GM12878 (cell line): Measurements from ENCODE around the gene CMTM5. TPM values are rescaled to one million over a fixed set of nuclear protein-coding genes. Genes with fewer than 3 reads are reported as not detected.

Experiments used
- ATAC-seq: fragments of 200-7000 bp; cut with Tn5 transposase; 3 replicates; pipeline ENCODE4 v1.9.1; 2020; ENCODE audit warnings: mild to moderate bottlenecking, moderate library complexity
- BruUV-seq: library from RNA; stranded (reverse); fragments of 400-500 nt; replicated peaks from 2 replicates; lab custom pipeline; 2021; lab: Mats Ljungman, UMichigan
- CTCF ChIA-PET: fragments of 300-600 bp; sonication (Branson Sonifier 250); formaldehyde crosslinking; extraction: SDS; loops from one replicate; lab custom pipeline; 2021; ENCODE audit warnings: inconsistent platforms; lab: Yijun Ruan, JAX
- POLR2A ChIA-PET: fragments of 350-600 bp; formaldehyde crosslinking; extraction: SDS; loops from one replicate; lab custom pipeline; 2021; ENCODE audit warnings: inconsistent platforms; lab: Charles Lee
- RAD21 ChIA-PET: fragments of 300-600 bp; sonication (Branson Sonifier 250); formaldehyde crosslinking; loops from one replicate; lab custom pipeline; 2023; ENCODE audit warnings: antibody characterized with exemption; ENCODE audit not compliant: unreplicated experiment; lab: Charles Lee
- SMC1A ChIA-PET: fragments of 300-600 bp; sonication (Branson Sonifier 250); formaldehyde crosslinking; loops from one replicate; lab custom pipeline; 2023; ENCODE audit not compliant: unreplicated experiment, uncharacterized antibody; lab: Charles Lee
- DNase-seq: peaks from one replicate; pipeline ENCODE4 v3.0.0-alpha.2; 2011; ENCODE audit warnings: low read depth, low spot score
- FAIRE-seq: peaks from 3 replicates; lab custom pipeline; 2011; peaks lifted over from hg19 to GRCh38; lab: Jason Lieb, UNC
- H2AFZ ChIP-seq: 2 replicates; pipeline ENCODE4 v1.6.0; 2011; ENCODE audit warnings: low read depth, low read length, control low read depth; ENCODE audit not compliant: control insufficient read depth
- H3K27ac ChIP-seq: 2 replicates; pipeline ENCODE4 v1.5.1; 2011; ENCODE audit warnings: control low read depth; ENCODE audit not compliant: control insufficient read depth, insufficient read depth
- H3K27me3 ChIP-seq, 2 experiments: replicated peaks in 1 of 2; 2 replicates each; pipeline versions ENCODE4 v1.6.0 to v1.6.1; 2011; ENCODE audit warnings: low read length in 1 of 2; ENCODE audit not compliant: control insufficient read depth in 2 of 2, insufficient read depth in 2 of 2
- H3K36me3 ChIP-seq, 2 experiments: 2 replicates each; pipeline ENCODE4 v1.5.1; 2011; ENCODE audit warnings: low read length in 1 of 2; ENCODE audit not compliant: control insufficient read depth in 2 of 2, insufficient read depth in 2 of 2
- H3K4me1 ChIP-seq: 2 replicates; pipeline ENCODE4 v1.6.1; 2011; ENCODE audit warnings: mild to moderate bottlenecking, low read length, moderate library complexity, mixed read lengths; ENCODE audit not compliant: control insufficient read depth, insufficient read depth
- H3K4me2 ChIP-seq: 2 replicates; pipeline ENCODE4 v1.6.0; 2011; ENCODE audit warnings: control low read depth; ENCODE audit not compliant: control insufficient read depth, insufficient read depth
- H3K4me3 ChIP-seq: fragments of 200-600 bp; sonication (generic); 2 replicates; pipeline ENCODE4 v1.5.1; 2016
- H3K79me2 ChIP-seq: 2 replicates; pipeline ENCODE4 v1.6.0; 2011; ENCODE audit warnings: low read length; ENCODE audit not compliant: control insufficient read depth, insufficient read depth
- H3K9ac ChIP-seq: 2 replicates; pipeline ENCODE4 v1.8.0; 2011; ENCODE audit warnings: low read length, control low read depth, mixed read lengths; ENCODE audit not compliant: control insufficient read depth, insufficient read depth
- H3K9me3 ChIP-seq: replicated peaks from 3 replicates; pipeline ENCODE4 v1.5.1; 2011; ENCODE audit warnings: mild to moderate bottlenecking, low read length; ENCODE audit not compliant: control insufficient read depth, insufficient read depth
- H4K20me1 ChIP-seq: 2 replicates; pipeline ENCODE4 v1.6.0; 2011; ENCODE audit not compliant: control insufficient read depth, insufficient read depth
- BACH1 ChIP-seq: fragments of 450-650 bp; IDR thresholded peaks from 2 replicates; pipeline ENCODE4 v1.6.1; 2017; ENCODE audit warnings: mild to moderate bottlenecking, borderline replicate concordance
- IKZF2 ChIP-seq, 2 experiments: fragments of 450-650 bp; IDR thresholded peaks; 2 replicates each; pipeline ENCODE4 v1.6.1; 2017; ENCODE audit warnings: mild to moderate bottlenecking in 2 of 2, moderate library complexity in 2 of 2
- MEF2A ChIP-seq: IDR thresholded peaks from 2 replicates; pipeline ENCODE4 v1.6.1; 2011; ENCODE audit warnings: low read depth, mild to moderate bottlenecking, low read length, moderate library complexity; ENCODE audit not compliant: insufficient read depth
- MLLT1 ChIP-seq: fragments of 450-650 bp; IDR thresholded peaks from 2 replicates; pipeline ENCODE4 v1.6.1; 2016; ENCODE audit warnings: mild to moderate bottlenecking
- MTA3 ChIP-seq: IDR thresholded peaks from 2 replicates; pipeline ENCODE4 v1.6.1; 2012; ENCODE audit warnings: low read length, inconsistent platforms, borderline replicate concordance
- NR2F1 ChIP-seq: fragments of 450-650 bp; conservative IDR thresholded peaks from 2 replicates; pipeline ENCODE4 v1.6.1; 2017; ENCODE audit warnings: mild to moderate bottlenecking
- RELA ChIP-seq: fragments of 450-650 bp; IDR thresholded peaks from 2 replicates; pipeline ENCODE4 v1.8.0; 2014; ENCODE audit warnings: borderline replicate concordance; ENCODE audit not compliant: partially characterized antibody
- SMAD1 ChIP-seq: fragments of 450-650 bp; IDR thresholded peaks from 2 replicates; pipeline ENCODE4 v1.6.1; 2018; ENCODE audit warnings: mild to moderate bottlenecking, low read depth; ENCODE audit not compliant: partially characterized antibody
- STAT1 ChIP-seq: fragments of 450-650 bp; conservative IDR thresholded peaks from 2 replicates; pipeline ENCODE4 v1.6.1; 2014; ENCODE audit warnings: antibody characterized with exemption, mild to moderate bottlenecking
- TARDBP ChIP-seq: IDR thresholded peaks from 2 replicates; pipeline ENCODE4 v1.6.1; 2016; ENCODE audit warnings: borderline replicate concordance
- ZNF384 ChIP-seq: IDR thresholded peaks from 2 replicates; pipeline ENCODE4 v1.6.1; 2012; ENCODE audit warnings: low read depth, mild to moderate bottlenecking, low read length, improper control_type of control experiment, borderline replicate concordance
- ZSCAN29 ChIP-seq: fragments of 450-650 bp; IDR thresholded peaks from 2 replicates; pipeline ENCODE4 v1.6.1; 2017; ENCODE audit warnings: mild to moderate bottlenecking, moderate library complexity
- ZZZ3 ChIP-seq: IDR thresholded peaks from 2 replicates; pipeline ENCODE4 v1.6.1; 2011; ENCODE audit warnings: low read depth; ENCODE audit not compliant: control insufficient read depth, insufficient read length
- WGBS: methylation state at CpG from one replicate; pipeline ENCODE4 v1.1.6; 2016; ENCODE audit warnings: low lambda C conversion rate; ENCODE audit not compliant: insufficient replicate concordance, insufficient coverage; ENCODE audit errors: missing lambda C conversion rate; 5-methylcytosine and 5-hydroxymethylcytosine counted together
- in situ Hi-C: fragments of 300-500 bp; cut with MboI; formaldehyde crosslinking; loops from 9 replicates; pipeline ENCODE4 v1.14.3; 2018; ENCODE audit warnings: mixed read lengths
- intact Hi-C: fragments of 100-400 bp; cut with micrococcal nuclease; formaldehyde crosslinking; loops from one replicate; pipeline ENCODE4 v1.14.2; 2022; ENCODE audit not compliant: unreplicated experiment
- polyA plus RNA-seq, 11 experiments: library from polyadenylated mRNA; depleted of rRNA in 4 of 11; unstranded in 6 of 11; stranded (reverse) in 5 of 11; fragments of >200 nt; fragmentation: Nextera tagmentation in 4 of 11; fragmentation: Illumina TruSeq in 1 of 11; extraction: Ambion mirVana in 4 of 11; extraction: Trizol in 1 of 11; gene quantifications; 1 replicate in 1 of 11; 2 replicates in 10 of 11; pipeline versions ENCODE4 v1.2.1 to v1.2.3, GENCODE V29; 2011 to 2016; ENCODE audit warnings: inconsistent platforms in 2 of 11, missing spikeins in 2 of 11, low read depth in 1 of 11
- total RNA-seq, 4 experiments: library from RNA; depleted of rRNA in 3 of 4; stranded (reverse); fragments of >200 nt in 3 of 4; fragmentation: Illumina TruSeq in 1 of 4; extraction: Trizol in 1 of 4; gene quantifications; 2 replicates each; pipeline versions ENCODE4 v1.2.1 to v1.2.3, GENCODE V29; 2013 to 2021
- TF ChIP-seq, protein P1 (sequence below): IDR thresholded peaks from 2 replicates; pipeline ENCODE4 v1.6.1; 2011; ENCODE audit warnings: mild to moderate bottlenecking, low read depth, low read length, moderate library complexity; ENCODE audit not compliant: insufficient replicate concordance
- TF ChIP-seq, protein P2 (sequence below): IDR thresholded peaks from 2 replicates; pipeline ENCODE4 v1.6.1; 2012; ENCODE audit warnings: low read depth, low read length, improper control_type of control experiment
- TF ChIP-seq, protein P3 (sequence below): fragments of 450-650 bp; formaldehyde crosslinking; IDR thresholded peaks from 2 replicates; pipeline ENCODE4 v1.5.0; 2022; ENCODE audit warnings: mild to moderate bottlenecking, missing genetic modification characterization
- TF ChIP-seq, protein P4 (sequence below): IDR thresholded peaks from 2 replicates; pipeline ENCODE4 v1.6.1; 2012; ENCODE audit warnings: low read length, inconsistent platforms

CMTM5 gene
- total and polyA plus RNA-seq, 10 of the 15 experiments (the other 5 are each of a cell fraction or from before 2014, with no cell fraction given), result not detected

DNA sequence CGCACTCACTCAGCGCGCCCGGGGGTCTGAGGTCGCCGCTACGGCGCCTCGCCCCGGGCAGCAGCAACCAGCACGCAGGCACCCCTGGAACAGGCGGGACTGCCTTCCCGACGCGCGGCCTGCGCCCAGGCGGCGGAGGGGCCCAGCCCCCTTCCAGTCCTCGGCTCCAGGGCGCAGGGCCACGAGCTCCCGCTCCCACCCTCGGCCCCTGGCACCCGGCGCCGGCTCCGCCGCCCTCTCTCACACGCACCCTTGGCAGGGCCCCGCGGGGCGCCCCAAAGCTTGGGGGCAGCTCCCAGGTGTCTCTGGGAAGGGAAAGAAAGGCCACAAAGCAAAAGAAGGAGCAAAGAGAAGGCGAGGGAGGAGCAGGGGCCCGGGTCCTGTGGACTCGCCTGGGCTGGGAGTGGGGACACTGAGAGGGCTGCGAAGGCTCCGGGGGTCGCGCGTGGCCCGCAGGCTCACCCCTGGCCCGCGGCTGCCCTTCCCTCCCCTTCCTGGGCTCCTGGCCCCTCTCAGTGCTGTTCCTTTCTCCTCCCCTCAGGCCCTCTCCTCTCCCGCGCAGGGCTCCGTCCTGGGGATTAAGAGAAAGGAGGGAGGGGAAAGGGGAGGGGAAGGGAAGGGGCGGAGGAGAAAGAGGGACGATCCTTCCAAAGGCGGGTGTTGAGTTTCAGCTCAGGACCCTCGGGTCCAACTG lies 11.0 kb upstream of the CMTM5 start:
- intact Hi-C loops (no loop called here), in situ Hi-C loops (no loop called here)
- ChIA-PET CTCF (no interaction called here), SMC1A (no interaction called here), RAD21 (no interaction called here), POLR2A (no interaction called here)
- Histone ChIP-seq H3K36me3 (no peaks in the 10 kb centered on the region), H3K4me3 (no peak overlapping the region), H3K79me2 (no peaks in the 10 kb centered on the region), H3K9me3 (no peaks in the 10 kb centered on the region), H3K27me3 (peaks cover 0 to 8% of the 10 kb centered on the region in 2 experiments; a peak in 3 of 4 replicates), H3K27ac (no peak overlapping the region), H2AFZ (no peak overlapping the region), H3K9ac (no peak overlapping the region), H4K20me1 (no peaks in the 10 kb centered on the region), H3K4me1 (no peaks in the 10 kb centered on the region), H3K4me2 (no peak overlapping the region)
- no TSS peak for BruUV-seq
- no peak for DNase-seq
- 46% methylated on average over 46 of the region's 51 CpGs for WGBS
- ATAC-seq, result no peak
- no peak for FAIRE-seq
- TF ChIP-seq, protein P1, sequence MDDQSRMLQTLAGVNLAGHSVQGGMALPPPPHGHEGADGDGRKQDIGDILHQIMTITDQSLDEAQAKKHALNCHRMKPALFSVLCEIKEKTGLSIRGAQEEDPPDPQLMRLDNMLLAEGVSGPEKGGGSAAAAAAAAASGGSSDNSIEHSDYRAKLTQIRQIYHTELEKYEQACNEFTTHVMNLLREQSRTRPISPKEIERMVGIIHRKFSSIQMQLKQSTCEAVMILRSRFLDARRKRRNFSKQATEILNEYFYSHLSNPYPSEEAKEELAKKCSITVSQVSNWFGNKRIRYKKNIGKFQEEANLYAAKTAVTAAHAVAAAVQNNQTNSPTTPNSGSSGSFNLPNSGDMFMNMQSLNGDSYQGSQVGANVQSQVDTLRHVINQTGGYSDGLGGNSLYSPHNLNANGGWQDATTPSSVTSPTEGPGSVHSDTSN, result no peak
- TF ChIP-seq, protein P2, sequence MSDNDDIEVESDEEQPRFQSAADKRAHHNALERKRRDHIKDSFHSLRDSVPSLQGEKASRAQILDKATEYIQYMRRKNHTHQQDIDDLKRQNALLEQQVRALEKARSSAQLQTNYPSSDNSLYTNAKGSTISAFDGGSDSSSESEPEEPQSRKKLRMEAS, result no peak
- TF ChIP-seq SMAD1, result no peak
- TF ChIP-seq, protein P3, sequence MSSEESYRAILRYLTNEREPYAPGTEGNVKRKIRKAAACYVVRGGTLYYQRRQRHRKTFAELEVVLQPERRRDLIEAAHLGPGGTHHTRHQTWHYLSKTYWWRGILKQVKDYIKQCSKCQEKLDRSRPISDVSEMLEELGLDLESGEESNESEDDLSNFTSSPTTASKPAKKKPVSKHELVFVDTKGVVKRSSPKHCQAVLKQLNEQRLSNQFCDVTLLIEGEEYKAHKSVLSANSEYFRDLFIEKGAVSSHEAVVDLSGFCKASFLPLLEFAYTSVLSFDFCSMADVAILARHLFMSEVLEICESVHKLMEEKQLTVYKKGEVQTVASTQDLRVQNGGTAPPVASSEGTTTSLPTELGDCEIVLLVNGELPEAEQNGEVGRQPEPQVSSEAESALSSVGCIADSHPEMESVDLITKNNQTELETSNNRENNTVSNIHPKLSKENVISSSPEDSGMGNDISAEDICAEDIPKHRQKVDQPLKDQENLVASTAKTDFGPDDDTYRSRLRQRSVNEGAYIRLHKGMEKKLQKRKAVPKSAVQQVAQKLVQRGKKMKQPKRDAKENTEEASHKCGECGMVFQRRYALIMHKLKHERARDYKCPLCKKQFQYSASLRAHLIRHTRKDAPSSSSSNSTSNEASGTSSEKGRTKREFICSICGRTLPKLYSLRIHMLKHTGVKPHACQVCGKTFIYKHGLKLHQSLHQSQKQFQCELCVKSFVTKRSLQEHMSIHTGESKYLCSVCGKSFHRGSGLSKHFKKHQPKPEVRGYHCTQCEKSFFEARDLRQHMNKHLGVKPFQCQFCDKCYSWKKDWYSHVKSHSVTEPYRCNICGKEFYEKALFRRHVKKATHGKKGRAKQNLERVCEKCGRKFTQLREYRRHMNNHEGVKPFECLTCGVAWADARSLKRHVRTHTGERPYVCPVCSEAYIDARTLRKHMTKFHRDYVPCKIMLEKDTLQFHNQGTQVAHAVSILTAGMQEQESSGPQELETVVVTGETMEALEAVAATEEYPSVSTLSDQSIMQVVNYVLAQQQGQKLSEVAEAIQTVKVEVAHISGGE (CRISPR knock-in tag), result no peak
- TF ChIP-seq ZZZ3, result no peak
- TF ChIP-seq IKZF2 (IDR thresholded peaks at IDR 0.05), result no peak
- no peak for TF ChIP-seq NR2F1
- no peak for TF ChIP-seq BACH1
- no peak for TF ChIP-seq ZNF384
- no peak for TF ChIP-seq MTA3
- TF ChIP-seq, protein P4, sequence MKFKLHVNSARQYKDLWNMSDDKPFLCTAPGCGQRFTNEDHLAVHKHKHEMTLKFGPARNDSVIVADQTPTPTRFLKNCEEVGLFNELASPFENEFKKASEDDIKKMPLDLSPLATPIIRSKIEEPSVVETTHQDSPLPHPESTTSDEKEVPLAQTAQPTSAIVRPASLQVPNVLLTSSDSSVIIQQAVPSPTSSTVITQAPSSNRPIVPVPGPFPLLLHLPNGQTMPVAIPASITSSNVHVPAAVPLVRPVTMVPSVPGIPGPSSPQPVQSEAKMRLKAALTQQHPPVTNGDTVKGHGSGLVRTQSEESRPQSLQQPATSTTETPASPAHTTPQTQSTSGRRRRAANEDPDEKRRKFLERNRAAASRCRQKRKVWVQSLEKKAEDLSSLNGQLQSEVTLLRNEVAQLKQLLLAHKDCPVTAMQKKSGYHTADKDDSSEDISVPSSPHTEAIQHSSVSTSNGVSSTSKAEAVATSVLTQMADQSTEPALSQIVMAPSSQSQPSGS, result no peak
- TF ChIP-seq RELA, result no peak
- no peak for TF ChIP-seq STAT1
- TF ChIP-seq TARDBP, result no peak
- TF ChIP-seq ZSCAN29, result no peak
- no peak for TF ChIP-seq MEF2A
- TF ChIP-seq MLLT1, result no peak
